A673 (cell line): ENCODE measurements around the gene KIF9.
"Not testable (repeated sequence)": the region's sequence is repeated elsewhere in the genome, so short reads cannot be mapped to it uniquely, and the experiment has no call there.

Experiments used
- EZH2 ChIP-seq: fragments of 200-600 bp; sonication (generic); IDR thresholded peaks from 2 replicates; pipeline ENCODE4 v1.6.1; 2017; ENCODE audit warnings: borderline replicate concordance, low read depth, mild to moderate bottlenecking, mixed read lengths, antibody characterized with exemption, low read length; ENCODE audit not compliant: poor library complexity, severe bottlenecking
- TF ChIP-seq, protein P1 (sequence below): fragments of 300-800, 200-600 bp; sonication (generic); conservative IDR thresholded peaks from 2 replicates; pipeline ENCODE4 v1.5.1; 2017; ENCODE audit warnings: low read depth, mild to moderate bottlenecking, antibody characterized with exemption, low read length, moderate library complexity, mixed read lengths

DNA sequence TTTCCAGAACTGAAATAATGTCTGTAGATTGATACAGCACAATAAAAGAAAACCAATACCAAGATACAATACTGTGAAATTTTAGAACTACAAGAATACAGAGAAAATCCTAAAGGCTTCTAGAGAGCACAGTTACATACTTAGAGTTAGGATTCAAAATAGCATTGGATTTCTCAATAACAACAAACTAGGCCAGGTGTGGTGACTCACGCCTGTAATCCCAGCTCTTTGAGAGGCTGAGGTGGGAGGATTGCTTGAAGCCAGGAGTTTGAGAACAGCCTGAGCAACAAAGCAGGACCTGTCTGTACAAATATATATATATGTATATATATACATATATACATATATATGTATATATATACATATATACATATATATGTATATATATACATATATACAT is 33.6 kb upstream of the KIF9 start:
- TF ChIP-seq, protein P1, sequence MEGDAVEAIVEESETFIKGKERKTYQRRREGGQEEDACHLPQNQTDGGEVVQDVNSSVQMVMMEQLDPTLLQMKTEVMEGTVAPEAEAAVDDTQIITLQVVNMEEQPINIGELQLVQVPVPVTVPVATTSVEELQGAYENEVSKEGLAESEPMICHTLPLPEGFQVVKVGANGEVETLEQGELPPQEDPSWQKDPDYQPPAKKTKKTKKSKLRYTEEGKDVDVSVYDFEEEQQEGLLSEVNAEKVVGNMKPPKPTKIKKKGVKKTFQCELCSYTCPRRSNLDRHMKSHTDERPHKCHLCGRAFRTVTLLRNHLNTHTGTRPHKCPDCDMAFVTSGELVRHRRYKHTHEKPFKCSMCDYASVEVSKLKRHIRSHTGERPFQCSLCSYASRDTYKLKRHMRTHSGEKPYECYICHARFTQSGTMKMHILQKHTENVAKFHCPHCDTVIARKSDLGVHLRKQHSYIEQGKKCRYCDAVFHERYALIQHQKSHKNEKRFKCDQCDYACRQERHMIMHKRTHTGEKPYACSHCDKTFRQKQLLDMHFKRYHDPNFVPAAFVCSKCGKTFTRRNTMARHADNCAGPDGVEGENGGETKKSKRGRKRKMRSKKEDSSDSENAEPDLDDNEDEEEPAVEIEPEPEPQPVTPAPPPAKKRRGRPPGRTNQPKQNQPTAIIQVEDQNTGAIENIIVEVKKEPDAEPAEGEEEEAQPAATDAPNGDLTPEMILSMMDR, result not testable (repeated sequence)
- not testable (repeated sequence) for TF ChIP-seq EZH2
